NCI-H2081 (cell line): Measurements from ENCODE around the gene TRIM74.
"Not testable (repeated sequence)": the region's sequence is repeated elsewhere in the genome, so short reads cannot be mapped to it uniquely, and the experiment has no call there.

Source experiments
- DNase-seq, 2 experiments: peaks; one replicate each; lab custom pipeline; 2025; lab: John Stamatoyannopoulos, UW

Gene TRIM74

DNA sequence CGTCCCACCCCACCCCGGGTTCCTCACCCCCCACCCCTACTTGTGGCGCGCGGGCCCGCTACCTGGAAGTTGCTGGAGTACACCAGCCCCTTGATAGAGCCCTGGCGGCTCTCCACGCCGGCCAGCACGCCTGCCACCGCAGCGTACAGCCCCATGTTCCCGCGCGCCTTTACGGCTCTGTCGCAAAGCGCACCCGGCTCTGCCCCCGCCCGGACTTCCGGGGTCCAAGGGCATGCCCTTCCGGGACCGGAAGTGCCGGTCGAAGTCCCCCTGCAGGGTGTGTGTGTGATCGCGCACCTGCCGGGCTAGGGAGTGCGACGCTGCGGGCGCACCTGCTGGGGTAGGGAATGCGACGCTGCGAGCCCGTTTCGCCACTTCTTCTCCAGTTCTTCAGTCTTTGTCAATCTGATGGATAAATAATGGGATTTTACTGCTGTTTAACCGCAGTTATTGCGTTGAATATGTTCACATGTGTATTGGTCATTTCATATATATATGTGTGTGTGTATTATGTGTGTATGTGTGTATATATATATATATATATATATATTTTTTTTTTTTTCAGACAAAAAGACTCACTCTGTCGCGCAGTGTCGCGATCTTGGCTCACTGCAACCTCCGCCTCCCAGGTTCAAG is 14.6 kb downstream of the TRIM74 start:
- not testable (repeated sequence) for DNase-seq

GRCh38 chr7:72953901-72954562 is 15.2 kb downstream of the TRIM74 start:
- not testable (repeated sequence) for DNase-seq

DNA sequence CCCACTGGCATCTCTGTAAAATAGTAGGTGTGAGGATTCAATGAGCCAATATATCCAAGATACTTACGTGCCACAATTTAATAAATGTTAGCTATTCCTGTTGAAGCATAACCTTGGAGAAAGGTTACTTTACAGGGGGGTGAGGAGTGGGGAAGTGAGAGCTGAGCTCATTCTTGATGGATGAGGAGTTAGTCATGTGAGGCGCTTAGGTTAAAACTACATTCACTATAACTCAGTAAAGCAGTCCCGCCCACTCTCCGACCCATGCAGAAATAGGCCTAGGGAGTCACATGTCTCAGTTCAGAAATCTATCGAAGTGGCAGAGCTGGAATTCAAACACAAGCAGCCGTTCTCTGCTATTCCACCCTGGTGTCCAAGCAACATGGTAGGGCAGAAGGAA is 18.8 kb downstream of the TRIM74 start:
- DNase-seq = not testable (repeated sequence)

DNA sequence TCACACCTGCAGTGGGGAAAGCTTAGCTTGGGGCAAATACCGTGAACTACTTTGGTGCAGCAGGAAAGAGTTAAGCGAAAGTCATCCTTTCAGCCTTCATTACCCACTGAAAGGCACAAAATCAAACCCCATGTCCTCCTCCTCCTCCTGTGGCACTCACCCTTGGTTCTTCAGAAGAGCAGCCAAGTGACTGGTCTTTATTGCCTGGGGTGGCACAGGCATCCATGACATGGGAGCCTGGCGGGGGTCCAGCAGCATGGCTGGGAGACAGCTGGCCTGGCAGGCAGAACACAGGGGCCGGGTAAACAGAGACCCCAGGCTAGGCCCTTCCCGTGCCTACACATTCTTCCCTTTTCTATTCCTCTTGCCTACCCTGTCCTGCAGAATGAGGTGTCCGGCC is 19.6 kb downstream of the TRIM74 start:
- DNase-seq = not testable (repeated sequence)

GRCh38 chr7:72949276-72949675 is 20.0 kb downstream of the TRIM74 start:
- DNase-seq = not testable (repeated sequence)

GRCh38 chr7:72948714-72949113 is 20.6 kb downstream of the TRIM74 start:
- not testable (repeated sequence) for DNase-seq

- DNase-seq = not testable (repeated sequence)
Observed at GRCh38 chr7:72946130-72946745, 23.0 kb downstream of the TRIM74 start.

GRCh38 chr7:72945597-72945996 is 23.7 kb downstream of the TRIM74 start:
- not testable (repeated sequence) for DNase-seq

DNA sequence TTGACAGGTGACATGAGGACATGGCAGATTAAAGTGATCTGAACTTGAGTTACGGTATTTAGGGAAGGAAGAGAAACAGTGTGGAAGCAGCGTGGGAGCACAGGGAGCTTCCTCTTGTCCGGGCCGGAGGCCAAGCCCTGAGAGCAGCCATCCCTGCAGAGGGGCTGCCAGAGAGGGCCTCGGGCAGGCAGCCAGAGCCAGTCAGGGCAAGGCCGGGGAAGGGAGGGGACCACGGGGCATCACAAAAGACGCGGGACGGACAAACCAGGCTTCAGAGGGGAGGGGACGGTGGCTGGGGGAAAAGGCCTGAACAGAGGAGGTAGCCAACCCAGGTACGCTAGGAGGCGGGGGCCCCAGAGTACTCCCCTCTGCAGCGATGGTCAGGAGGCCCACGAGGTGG is 24.3 kb downstream of the TRIM74 start:
- not testable (repeated sequence) for DNase-seq

- not testable (repeated sequence) for DNase-seq
Observed at GRCh38 chr7:72942956-72943355, 26.3 kb downstream of the TRIM74 start.

GRCh38 chr7:72942022-72942705 is 27.1 kb downstream of the TRIM74 start:
- not testable (repeated sequence) for DNase-seq

DNA sequence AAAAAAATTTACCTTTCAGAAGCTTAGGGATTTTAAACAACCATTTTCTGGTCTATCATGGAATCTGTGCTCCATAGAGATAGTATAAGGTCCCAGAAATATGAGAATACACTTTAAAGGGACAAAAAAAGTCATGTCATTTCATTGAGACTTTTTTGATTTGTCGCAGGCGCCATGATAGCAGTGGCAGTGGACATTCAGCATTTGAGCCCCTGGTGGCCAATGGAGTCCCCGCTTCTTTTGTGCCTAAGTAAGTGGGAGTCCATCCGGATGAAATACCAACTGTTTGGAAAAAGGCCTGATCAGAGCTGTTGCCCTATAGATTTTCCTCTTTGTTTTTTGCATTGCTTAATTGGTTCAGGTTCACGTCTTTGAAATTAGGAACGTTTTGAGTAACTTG is 41.0 kb downstream of the TRIM74 start:
- DNase-seq = not testable (repeated sequence)

DNA sequence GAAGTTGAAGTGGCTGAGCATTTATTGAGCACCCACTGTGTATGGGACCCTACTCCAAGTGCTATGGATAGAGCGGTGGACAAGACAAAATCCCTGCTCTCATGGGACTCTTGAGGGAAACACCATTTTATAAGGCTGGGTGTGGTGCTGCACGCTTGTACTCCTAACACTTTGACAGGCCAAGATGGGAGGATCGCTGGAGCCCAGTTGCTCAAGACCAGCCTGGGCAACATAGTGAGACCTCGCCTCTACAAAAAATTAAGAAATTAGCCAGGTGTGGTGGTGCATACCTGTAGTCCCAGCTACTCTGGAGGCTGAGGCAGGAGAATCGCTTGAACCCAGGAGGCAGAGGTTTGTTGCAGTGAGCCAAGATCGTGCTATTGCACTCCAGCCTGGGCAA is 41.5 kb downstream of the TRIM74 start:
- not testable (repeated sequence) for DNase-seq

DNA sequence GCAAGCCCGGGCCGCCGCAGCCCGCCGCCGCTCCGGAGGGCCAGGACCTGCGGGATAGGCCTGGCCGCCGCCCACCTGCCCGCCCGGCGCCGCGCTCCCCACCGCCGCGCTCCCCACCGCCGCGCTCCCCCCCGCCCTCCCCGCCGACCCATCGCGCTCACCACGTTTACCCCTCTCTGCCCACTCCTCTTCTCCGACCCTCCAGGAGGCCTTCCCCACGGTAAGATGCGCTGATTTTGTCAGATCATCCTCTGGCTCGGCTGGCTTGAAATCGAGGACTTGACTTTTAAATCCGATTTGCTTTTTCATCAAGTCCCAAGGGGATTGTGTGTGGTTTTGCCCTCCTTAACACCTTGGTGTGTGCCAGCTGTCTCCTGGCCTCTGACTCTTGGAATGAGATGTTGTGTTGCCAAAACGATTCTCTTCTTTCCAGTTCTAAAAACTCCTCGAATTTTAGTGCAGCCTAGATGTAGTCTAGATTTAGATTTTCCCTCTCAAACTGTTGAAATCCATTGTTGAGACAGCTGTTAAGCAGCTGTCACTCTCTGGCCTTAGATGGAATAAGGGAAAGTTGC is 43.6 kb downstream of the TRIM74 start:
- no peak for DNase-seq

DNA sequence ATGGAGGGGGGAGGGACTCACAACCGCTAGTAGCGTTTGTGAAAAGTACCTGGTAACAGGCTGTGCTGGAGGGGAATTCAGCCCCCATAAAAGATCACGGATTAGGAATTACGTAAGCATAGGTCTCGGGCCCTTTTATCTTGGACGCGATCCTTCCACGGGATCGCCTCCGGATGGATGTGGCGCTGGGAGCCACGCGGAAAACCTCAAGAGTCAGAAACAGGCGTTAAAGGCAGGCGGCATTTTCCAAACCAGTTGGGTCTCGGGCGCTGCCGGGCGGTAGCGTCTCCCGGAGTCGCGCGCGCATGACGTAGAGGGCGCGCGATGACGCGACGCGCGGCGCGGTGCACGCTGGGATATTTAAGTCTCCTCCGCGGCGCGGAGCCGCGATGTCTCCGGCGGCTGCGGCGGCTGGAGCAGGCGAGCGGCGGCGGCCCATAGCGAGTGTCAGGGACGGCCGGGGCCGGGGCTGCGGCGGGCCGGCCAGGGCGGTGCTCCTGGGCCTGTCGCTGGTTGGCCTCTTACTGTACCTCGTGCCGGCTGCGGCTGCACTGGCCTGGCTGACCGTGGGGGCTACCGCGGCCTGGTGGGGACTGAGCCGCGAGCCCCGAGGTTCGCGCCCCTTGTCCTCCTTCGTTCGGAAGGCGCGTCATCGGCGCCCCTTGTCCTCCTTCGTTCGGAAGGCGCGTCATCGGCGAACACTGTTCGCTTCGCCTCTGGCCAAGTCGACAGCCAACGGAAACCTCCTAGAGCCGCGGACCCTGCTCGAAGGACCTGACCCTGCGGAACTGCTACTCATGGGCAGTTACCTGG is 44.3 kb downstream of the TRIM74 start, which contains the start of gene POM121:
TSS of gene POM121 (plus strand) at position 363 of the 813 bp plus-strand sequence. CDS start at position 390, 27 bp downstream.
- DNase-seq = peak; percentile 77 to 91

- no peak for DNase-seq
Observed at GRCh38 chr7:72924386-72924732, 44.9 kb downstream of the TRIM74 start.

DNA sequence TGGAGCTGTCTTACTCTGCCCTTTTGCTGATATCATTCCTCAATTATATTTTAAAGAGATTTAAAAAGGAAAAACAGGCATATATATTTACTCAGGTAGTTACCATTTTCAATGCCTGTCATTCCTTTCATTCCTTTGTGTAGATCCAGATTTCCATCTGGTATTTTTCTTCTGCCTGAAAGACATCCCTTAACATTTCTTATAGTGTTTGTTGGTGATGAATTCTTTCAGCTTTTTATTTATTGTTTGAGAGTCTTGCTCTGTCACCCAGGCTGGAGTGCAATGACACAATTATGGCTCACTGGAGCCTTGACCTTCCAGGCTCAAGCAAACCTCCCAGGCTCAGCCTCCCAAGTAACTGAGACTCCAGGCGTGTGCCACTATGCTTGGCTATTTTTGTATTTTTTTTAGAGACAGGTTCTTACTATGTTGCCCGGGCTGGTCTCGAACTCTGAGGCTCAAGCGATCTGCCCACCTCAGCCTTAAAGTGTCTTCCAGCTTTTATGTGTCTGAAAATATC is 50.0 kb downstream of the TRIM74 start:
- DNase-seq = no peak

DNA sequence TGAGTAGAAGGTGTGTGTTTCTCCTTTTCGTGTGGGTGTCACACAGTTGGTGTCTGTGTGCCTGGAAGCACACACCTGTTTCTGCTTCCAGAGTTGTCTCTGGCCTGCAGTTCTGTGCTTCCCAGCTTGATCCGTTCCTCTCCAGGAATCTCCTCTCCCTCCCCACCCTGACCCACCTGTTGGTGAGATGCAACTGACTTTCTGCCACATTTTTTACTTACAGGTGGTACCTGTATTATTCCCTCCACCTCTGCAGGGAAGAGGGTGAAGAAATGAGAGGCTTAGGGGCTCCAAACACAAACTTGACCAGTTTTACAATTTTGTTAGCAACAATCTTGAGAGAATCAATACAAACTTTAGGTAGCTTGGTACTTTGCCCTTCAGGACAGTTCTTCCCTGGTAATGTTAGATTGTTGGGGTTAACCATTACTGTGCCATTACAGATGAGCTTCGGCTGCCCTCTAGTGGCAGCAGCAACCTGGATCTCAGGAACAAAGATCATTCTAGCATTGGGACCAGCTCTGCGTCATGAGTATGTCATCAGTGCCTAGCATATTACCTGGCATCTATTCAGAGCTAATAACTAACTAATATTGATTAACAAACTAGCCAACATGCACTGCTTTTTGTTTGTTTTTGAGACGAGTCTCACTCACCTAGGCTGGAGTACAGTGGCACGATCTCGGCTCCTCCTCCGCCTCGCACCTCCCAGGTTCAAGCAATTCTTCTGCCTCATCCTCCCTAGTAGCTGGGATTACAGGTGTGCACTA is 54.3 kb downstream of the TRIM74 start:
- DNase-seq = peak; percentile 17 to 54

DNA sequence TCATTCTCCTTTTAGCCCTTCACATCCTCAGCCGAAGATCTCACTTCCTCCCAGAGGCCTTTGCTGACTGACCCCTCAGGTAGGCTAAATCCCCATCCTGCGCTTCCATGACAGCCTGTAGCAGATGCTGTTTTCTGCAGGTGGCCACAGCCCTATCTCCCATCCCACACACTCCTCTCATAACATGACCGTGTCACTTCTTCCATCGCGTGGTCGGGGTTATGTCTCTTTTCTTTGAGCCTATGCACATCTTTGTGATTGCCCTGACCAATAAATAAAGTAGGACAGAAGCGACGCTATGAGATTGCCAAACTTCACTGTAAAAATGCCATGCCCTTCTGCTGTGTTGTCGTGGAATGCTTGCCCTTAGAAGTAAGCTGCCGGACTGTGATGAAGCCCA is 55.5 kb downstream of the TRIM74 start:
- not testable (repeated sequence) for DNase-seq

DNA sequence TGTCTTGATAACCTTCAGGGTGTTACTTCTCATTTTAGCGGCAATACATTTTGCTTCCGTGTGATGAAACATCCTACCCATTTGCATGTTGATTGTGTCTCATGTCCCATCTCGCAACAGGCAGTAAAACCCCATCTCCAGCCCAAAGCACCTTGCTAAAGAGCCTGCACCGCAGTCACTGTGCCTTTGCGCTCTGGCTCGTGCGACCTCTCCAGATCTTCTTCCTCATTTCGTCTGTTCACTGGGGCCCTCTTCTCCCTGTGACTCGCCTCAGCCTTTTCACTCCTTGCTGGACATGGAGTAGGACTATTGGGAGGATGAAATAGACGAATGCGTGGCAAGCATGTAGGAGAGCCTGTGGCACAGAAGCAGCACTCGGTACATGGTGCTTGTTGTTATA is 57.9 kb downstream of the TRIM74 start:
- not testable (repeated sequence) for DNase-seq
